ENCODE data around the gene MOB3A.
"Not testable (repeated sequence)": the region's sequence is repeated elsewhere in the genome, so short reads cannot be mapped to it uniquely, and the experiment has no call there.

MOB3A gene

GRCh38 chr19:2034253-2034652, 61.9 kb downstream of the MOB3A start:
- not testable (repeated sequence) for DNase-seq (ENCODE audit: low read depth, low spot score)

GRCh38 chr19:2033825-2034159, 62.3 kb downstream of the MOB3A start:
- DNase-seq (ENCODE audit: low read depth, low spot score), result no peak

GRCh38 chr19:2033115-2033824, 62.9 kb downstream of the MOB3A start:
- DNase-seq (ENCODE audit: low read depth, low spot score), result no peak

GRCh38 chr19:2032296-2032941, 63.7 kb downstream of the MOB3A start:
- DNase-seq (ENCODE audit: low read depth, low spot score), result no peak

GRCh38 chr19:2027361-2027760, 68.8 kb downstream of the MOB3A start:
- DNase-seq (ENCODE audit: low read depth, low spot score), result no peak

- no peak for DNase-seq (ENCODE audit: low read depth, low spot score)
Measured at GRCh38 chr19:2026770-2027169, 69.4 kb downstream of the MOB3A start.

- DNase-seq (ENCODE audit: low read depth, low spot score), result no peak
Measured at GRCh38 chr19:2022289-2022688, 73.8 kb downstream of the MOB3A start.

- no peak for DNase-seq (ENCODE audit: low read depth, low spot score)
Measured at GRCh38 chr19:2021453-2022140, 74.5 kb downstream of the MOB3A start.

All from activated naive CD8-positive, alpha-beta T cell treated with anti-CD3 and anti-CD28 coated beads, Interleukin-2, amount 50 U/mL, for 16 hours (primary cell).